Esophagus (tissue), 2 donors: ENCODE results near the gene SSH2. TPM values are rescaled to one million over a fixed set of nuclear protein-coding genes. Genes with fewer than 3 reads are reported as not detected.

Experiments used
- H3K27ac ChIP-seq, 2 donors: one replicate each; pipeline ENCODE4 v1.5.1; 2013; ENCODE audit warnings: low read depth in 2 of 2, mild to moderate bottlenecking in 2 of 2, inconsistent platforms in 1 of 2, low read length in 1 of 2, moderate library complexity in 1 of 2
- H3K27me3 ChIP-seq, 2 donors: one replicate each; pipeline ENCODE4 v1.6.1; 2013; ENCODE audit warnings: low read length in 2 of 2, control low read depth in 1 of 2, mild to moderate bottlenecking in 1 of 2; ENCODE audit not compliant: insufficient read depth in 2 of 2, control insufficient read depth in 1 of 2
- H3K36me3 ChIP-seq, 2 donors: one replicate each; pipeline ENCODE4 v1.6.1; 2013; ENCODE audit warnings: low read length in 1 of 2; ENCODE audit not compliant: control insufficient read depth in 2 of 2, insufficient read depth in 2 of 2
- H3K4me1 ChIP-seq, 2 donors: one replicate each; pipeline ENCODE4 v1.6.1; 2013; ENCODE audit warnings: low read length in 1 of 2; ENCODE audit not compliant: control insufficient read depth in 2 of 2, insufficient read depth in 2 of 2
- H3K4me3 ChIP-seq, 2 donors: one replicate each; pipeline ENCODE4 v1.5.1; 2013; ENCODE audit warnings: low read length in 2 of 2, mild to moderate bottlenecking in 2 of 2, low read depth in 1 of 2, moderate library complexity in 1 of 2
- H3K9me3 ChIP-seq, 2 donors: one replicate each; pipeline ENCODE4 v1.6.1; 2013; ENCODE audit warnings: mild to moderate bottlenecking in 2 of 2, low read depth in 1 of 2, low read length in 1 of 2, moderate library complexity in 1 of 2; ENCODE audit not compliant: control insufficient read depth in 2 of 2, insufficient read depth in 1 of 2
- WGBS, 2 donors: extraction: QIAGEN DNeasy Blood & Tissue Kit; methylation state at CpG; one replicate each; pipeline ENCODE4 v1.1.7; 2013; 5-methylcytosine and 5-hydroxymethylcytosine counted together
- polyA plus RNA-seq, 2 donors: library from polyadenylated mRNA; stranded (reverse); fragments of 200-250 nt; gene quantifications; one replicate each; pipeline ENCODE4 v1.2.3, GENCODE V29; 2013
- donor health status: healthy with polysubstance abuse.
- donor health status: Bipolar disorder and iron deficiency.

The SSH2 gene
- polyA plus RNA-seq, 2 donors, result 9.1 to 15.3 TPM

DNA sequence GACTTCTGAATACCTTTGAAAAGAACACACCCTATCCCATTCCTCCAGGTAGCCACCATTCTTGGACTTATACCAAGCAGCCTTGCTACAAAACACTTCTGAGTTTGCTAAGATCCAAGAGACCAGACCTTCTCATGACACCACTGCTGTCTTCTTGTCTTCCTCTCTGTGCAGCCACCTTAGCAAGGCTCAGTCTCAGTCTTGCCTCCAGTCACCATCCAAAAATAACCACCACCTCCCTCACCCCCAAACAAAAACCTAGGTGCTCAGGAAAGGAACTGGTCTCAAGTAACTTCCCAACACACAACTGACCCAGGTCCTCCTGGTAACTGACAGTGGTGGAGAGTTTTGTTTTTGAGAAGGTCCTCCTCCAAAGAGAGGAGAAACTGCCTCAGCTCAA is 216.4 kb downstream of the SSH2 start:
- peaks cover 0 to 2% of the 10 kb centered on the region in 2 donors for H3K36me3 ChIP-seq
- no peaks in the 10 kb centered on the region for H3K4me1 ChIP-seq
- H3K27me3 ChIP-seq, result no peaks in the 10 kb centered on the region
- H3K4me3 ChIP-seq, result no peak overlapping the region
- no peaks in the 10 kb centered on the region for H3K9me3 ChIP-seq
- no peak overlapping the region for H3K27ac ChIP-seq

DNA sequence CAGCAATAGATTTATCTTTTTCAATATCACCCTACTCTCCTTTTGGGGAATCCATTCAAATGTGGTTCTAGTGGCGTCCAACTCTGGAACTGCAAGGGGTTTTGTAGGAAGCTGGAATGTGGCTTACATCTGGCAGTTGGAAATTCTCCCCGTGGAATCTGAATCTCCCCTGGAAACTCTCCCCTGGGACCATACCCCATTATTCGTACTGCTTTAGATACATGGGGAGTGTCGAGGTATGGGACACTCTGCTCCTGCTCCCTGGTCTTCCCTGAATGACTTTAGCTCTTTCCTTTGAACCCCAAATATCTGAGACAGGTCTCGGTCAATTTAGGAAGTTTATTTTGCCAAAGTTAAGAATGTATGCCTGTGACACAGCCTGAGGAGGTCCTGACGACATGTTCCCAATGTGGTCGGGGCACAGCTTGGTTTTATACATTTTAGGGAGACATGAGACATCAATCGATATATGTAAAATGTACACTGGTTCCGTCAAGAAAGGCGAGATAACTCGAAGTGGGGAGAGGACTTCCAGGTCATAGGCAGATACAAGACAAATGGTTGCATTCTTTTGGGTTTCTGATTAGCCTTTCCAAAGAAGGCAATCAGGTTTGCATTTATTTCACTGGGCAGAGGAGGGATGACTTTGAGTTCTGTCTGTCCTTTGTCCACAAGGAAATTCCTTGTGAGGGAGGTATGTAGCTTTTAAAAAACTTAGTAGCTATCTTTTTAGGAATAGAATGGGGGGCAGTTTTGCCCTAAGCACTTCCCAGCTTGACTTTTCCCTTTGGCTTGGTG is 218.2 kb downstream of the SSH2 start:
- Histone ChIP-seq H3K27ac (no peak overlapping the region), H3K9me3 (no peaks in the 10 kb centered on the region), H3K36me3 (no peaks in the 10 kb centered on the region), H3K4me1 (no peaks in the 10 kb centered on the region), H3K27me3 (no peaks in the 10 kb centered on the region), H3K4me3 (no peak overlapping the region)
- WGBS, 2 donors, result 88% methylated on average over 11 of the region's 11 CpGs

- no peaks in the 10 kb centered on the region for H3K4me1 ChIP-seq
- WGBS, 2 donors, result 69 to 83% methylated on average over 5 of the region's 5 CpGs
Measured at GRCh38 chr17:29710891-29711418, 219.1 kb downstream of the SSH2 start.

DNA sequence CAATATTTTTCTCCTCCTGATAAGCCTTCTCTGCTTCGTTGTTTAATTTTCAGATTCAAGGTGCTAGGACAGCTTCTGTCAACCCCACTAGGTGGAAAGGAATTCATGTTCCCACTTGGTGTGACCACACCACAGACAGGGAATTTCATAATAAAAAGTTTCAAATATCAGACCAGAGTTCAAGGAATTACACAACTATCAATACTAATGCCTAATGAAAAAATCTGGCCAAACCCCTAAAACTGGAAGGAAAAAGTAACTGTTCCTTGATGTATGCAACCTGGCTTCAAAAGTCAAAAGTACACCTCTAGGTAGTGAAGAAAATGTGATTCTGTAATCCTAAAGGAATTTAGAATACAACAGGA is 219.5 kb downstream of the SSH2 start:
- Histone ChIP-seq H3K4me3 (no peak overlapping the region), H3K9me3 (no peaks in the 10 kb centered on the region), H3K27me3 (no peaks in the 10 kb centered on the region), H3K27ac (no peak overlapping the region), H3K4me1 (no peaks in the 10 kb centered on the region), H3K36me3 (no peaks in the 10 kb centered on the region)
- 85 to 87% methylated on average over 1 of the region's 1 CpG for WGBS, 2 donors

More at GRCh38 chr17:29710891-29711418, 219.1 kb downstream of the SSH2 start:
- Histone ChIP-seq H3K4me3 (no peak overlapping the region), H3K9me3 (no peaks in the 10 kb centered on the region), H3K27me3 (no peaks in the 10 kb centered on the region), H3K36me3 (no peaks in the 10 kb centered on the region), H3K27ac (no peak overlapping the region)

GRCh38 chr17:29709866-29710519 is 220.0 kb downstream of the SSH2 start:
- Histone ChIP-seq H3K27me3 (no peaks in the 10 kb centered on the region), H3K4me3 (no peak overlapping the region), H3K27ac (peak overlapping the region in 1 of 2 donors; percentile 42), H3K4me1 (no peaks in the 10 kb centered on the region), H3K9me3 (no peaks in the 10 kb centered on the region), H3K36me3 (no peaks in the 10 kb centered on the region)
- WGBS, 2 donors, result 48 to 65% methylated on average over 3 of the region's 3 CpGs

DNA sequence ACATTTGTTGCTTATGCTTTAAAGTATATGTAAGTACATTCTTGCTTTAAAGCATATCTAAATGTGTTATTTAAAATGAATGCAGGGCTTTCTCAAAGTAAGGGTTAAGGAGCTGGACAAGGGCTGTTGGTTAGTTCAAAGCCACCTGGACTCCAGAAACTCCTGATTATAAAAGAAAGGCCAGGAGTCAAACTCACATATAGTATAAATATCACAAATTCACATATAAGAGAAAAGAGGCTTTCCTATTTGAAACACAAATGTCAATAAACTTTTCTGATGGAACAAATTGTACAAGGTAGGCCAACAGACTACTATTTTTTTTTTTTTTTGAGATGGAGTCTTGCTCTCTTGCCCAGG is 222.8 kb downstream of the SSH2 start:
- H3K36me3 ChIP-seq, result no peaks in the 10 kb centered on the region
- no peak overlapping the region for H3K27ac ChIP-seq
- H3K4me1 ChIP-seq, result no peaks in the 10 kb centered on the region
- no peaks in the 10 kb centered on the region for H3K9me3 ChIP-seq
- H3K4me3 ChIP-seq, result no peak overlapping the region
- no peaks in the 10 kb centered on the region for H3K27me3 ChIP-seq

DNA sequence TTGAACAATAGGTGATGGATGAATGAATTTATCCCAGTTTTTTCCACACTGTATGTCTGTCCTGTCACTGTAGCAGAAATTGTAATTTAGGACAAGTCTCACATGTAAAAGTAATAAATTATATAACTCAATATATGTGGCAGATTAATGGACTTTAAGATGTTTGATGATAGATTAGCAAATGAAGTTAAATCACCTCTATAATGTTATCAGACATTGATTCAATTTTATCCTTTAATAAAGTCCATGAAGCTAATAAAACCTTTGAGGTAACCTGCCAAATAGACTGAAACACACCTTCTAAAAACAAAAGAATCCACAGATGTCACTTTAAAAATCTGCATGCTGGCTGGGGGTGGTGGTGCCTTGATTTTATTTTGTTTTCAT is 224.0 kb downstream of the SSH2 start:
- Histone ChIP-seq H3K9me3 (no peaks in the 10 kb centered on the region), H3K4me3 (no peak overlapping the region), H3K36me3 (peaks cover 0 to 3% of the 10 kb centered on the region in 2 donors), H3K27ac (peak overlapping the region in 1 of 2 donors; percentile 54), H3K27me3 (no peaks in the 10 kb centered on the region), H3K4me1 (no peaks in the 10 kb centered on the region)

DNA sequence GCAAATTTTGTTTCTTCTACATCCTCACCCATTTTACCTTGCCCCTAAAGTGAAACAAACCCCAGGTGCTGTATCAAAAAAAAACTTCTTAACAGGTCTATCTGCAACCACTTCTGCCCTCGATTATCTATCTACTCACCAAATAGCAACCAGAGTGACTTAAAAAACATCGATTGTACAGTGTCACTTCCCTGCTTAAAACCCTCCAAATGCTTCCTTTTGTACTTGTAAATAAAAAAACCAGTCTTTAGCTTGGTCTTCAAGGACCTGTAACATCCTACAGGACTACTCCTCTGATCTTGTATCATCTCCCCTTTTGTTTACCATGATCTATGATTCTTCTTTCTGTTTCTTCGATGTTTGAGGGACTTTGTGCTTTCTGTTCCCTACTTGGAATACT is 224.6 kb downstream of the SSH2 start:
- WGBS, 2 donors, result 65 to 73% methylated on average over 3 of the region's 3 CpGs
- Histone ChIP-seq H3K27ac (peak overlapping the region in 1 of 2 donors; percentile 54), H3K4me1 (no peaks in the 10 kb centered on the region), H3K36me3 (peaks cover 0 to 3% of the 10 kb centered on the region in 2 donors), H3K27me3 (no peaks in the 10 kb centered on the region), H3K4me3 (no peak overlapping the region), H3K9me3 (no peaks in the 10 kb centered on the region)

GRCh38 chr17:29699283-29699682 is 230.7 kb downstream of the SSH2 start:
- Histone ChIP-seq H3K27ac (no peak overlapping the region), H3K4me3 (no peak overlapping the region), H3K36me3 (peaks cover 0 to 3% of the 10 kb centered on the region in 2 donors), H3K4me1 (no peaks in the 10 kb centered on the region), H3K9me3 (no peaks in the 10 kb centered on the region), H3K27me3 (no peaks in the 10 kb centered on the region)
- 79 to 81% methylated on average over 2 of the region's 2 CpGs for WGBS, 2 donors

DNA sequence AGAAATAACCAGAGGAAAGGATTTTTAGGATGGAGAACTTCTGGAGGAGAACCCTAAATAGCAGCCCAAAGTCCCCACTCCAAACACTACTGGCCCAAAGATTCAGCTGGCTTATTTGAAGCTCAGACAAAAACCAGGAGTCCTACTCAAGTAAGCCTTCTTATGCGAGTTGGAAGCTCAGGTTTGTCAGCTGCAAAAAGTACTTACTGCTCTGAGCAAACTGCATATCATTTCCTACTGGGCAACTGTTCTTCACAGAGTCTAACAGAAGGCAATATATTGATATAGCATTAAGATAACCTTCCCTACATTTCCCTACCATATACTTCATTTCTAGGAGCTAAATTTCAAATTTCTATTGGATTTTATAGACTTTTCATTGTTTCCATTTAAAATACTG is 231.2 kb downstream of the SSH2 start:
- no peaks in the 10 kb centered on the region for H3K27me3 ChIP-seq
- no peaks in the 10 kb centered on the region for H3K9me3 ChIP-seq
- no peak overlapping the region for H3K4me3 ChIP-seq
- WGBS, 2 donors, result 65 to 83% methylated on average over 1 of the region's 1 CpG
- no peak overlapping the region for H3K27ac ChIP-seq
- H3K4me1 ChIP-seq, result no peaks in the 10 kb centered on the region
- peaks cover 0 to 3% of the 10 kb centered on the region in 2 donors for H3K36me3 ChIP-seq
